Glomerular endothelial cell (primary cell): Measurements from ENCODE around the gene KRT28. TPM values are rescaled to one million over a fixed set of nuclear protein-coding genes. Genes with fewer than 3 reads are reported as not detected.
"Not testable (repeated sequence)": the region's sequence is repeated elsewhere in the genome, so short reads cannot be mapped to it uniquely, and the experiment has no call there.

Source experiments
- DNase-seq: peaks from one replicate; pipeline ENCODE4 v3.0.0-alpha.2; 2011; ENCODE audit warnings: low read depth, low spot score; ENCODE audit errors: extremely low read depth
- total RNA-seq: library from RNA; depleted of rRNA; stranded (reverse); fragments of >200 nt; gene quantifications from 2 replicates; pipeline ENCODE4 v1.2.3, GENCODE V29; 2015

KRT28 gene
- total RNA-seq, 1 donor from 2014 or later, result not detected

DNA sequence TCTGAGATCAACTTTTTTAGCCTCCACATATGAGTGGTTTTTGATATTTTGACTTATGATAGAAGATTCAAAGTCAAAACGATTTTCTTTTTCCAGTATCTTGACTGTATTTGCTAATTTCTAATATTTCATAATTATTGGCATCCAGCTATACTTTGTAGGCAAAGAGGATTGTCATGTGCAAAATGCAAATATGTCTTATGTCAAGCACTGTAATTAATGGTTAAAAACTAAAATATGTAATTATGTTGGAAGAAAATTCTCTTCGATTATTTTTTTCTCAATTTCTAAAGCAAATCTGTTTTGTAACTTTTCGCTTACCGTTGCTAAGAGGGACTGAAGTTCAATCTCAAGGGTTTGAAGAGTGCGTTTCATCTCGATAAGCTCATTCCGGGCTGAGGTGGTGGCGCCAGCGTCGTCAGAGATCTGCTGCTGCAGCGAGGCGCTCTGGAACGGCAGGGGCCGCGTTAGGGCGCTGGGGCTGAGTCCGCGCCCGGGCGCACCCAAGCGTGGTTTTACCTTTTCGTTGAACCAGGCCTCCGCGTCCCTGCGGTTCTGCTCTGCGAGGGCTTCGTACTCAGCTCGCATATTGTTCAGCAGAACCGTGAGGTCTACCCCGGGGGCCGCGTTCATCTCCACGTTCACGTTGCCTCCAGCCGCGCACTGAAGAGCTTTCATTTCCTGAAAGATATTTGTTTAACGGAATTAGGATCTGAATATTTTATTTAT lies 20.4 kb downstream of the KRT28 start:
- DNase-seq, result no peak

DNA sequence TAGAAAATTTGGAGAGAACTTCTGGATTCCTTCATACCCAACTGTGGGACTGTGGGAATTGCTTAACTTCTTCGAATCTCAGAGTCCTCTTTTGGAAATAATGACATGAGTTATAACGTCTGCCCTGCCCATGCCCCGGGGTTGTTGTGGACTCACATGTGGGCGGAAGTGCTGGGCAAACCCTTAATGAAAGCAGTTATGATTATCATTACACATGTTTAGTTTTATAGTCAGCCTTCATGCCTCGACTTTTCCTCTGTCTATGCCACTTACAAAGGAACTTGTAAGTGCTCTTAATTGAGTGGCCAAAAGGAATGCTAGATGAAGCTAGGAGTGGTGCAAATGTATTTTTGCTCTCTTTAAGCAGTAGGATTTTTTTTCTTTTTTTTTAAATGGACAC lies 21.3 kb downstream of the KRT28 start:
- no peak for DNase-seq

DNA sequence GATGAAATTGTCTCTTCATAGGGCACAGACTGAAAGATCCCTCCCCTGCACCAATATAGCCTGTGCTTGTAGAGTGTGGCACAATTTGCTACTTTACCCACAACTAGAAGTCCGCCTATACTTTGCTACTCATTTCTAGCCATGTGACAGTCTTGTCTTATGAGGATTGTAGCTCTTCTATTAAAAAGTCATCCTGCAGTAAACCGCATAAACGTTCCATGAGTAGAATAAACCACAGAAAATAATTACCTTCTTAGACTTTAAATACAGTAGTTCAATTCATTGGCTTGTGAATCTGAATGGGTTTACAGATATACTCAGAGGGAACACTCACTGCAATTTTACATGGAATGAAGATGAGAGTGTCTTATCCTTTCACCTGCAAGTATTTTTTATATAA lies 21.8 kb downstream of the KRT28 start:
- no peak for DNase-seq

DNA sequence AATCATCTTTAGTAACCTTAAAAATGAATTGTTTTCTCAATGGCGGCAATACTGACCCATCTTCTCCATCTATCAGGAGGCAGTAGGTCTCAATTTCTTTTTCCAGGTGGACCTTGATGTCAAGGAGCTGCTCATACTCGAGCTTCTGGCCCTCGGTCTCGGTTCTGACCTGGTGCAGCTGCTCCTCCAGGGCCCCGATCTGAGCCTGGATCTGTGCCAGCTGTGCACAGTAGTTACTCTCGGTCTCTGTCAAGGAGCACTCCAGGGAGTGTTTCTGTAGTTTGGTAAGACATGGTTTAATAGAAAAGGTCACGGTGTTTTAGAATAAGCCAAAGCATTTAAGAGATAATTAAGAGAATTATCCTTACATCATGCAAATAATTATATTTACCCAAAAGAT lies 22.3 kb downstream of the KRT28 start:
- no peak for DNase-seq

DNA sequence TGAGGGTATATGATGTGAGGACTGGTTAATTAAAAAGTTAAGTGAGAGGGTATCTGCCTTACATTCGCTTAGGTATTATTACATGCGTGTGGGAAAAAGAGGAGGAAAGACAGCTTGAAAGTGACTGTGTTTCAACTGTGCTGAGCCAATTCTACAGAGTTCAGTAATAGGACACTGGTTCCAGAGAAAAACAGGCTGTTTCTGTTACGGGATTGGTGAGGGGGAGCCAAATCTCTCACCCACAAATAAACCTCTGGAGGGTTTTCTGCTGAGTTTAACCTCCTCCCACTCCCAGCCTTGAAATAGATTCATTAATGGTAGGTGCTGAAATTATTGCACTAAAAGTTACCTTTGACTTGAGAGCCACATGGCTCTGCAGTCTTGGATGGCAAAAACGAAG lies 23.8 kb downstream of the KRT28 start:
- DNase-seq, result no peak

DNA sequence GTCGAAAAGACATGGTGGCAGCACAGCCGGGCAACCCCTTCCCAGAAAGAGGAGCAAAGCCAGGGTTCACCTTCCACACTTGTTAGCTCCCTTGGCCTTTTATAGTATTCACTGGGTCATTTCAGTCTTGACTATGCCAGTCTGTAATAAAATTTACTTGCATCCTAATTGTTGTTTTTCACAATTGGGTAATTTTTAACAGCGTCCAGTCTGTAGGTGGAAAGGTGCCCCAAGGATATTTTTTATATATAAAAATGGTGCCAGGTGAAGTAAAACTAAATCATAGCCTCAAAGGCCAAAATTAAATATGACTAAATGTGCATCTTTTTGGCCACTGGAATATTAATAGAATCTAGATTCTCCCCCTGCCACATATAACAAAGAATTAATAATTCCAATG lies 27.7 kb downstream of the KRT28 start, which contains the start of gene KRT26:
TSS of gene KRT26 (minus strand) at position 101 of the 400 bp plus-strand sequence. CDS start at position 13, 88 bp downstream.
- no peak for DNase-seq

DNA sequence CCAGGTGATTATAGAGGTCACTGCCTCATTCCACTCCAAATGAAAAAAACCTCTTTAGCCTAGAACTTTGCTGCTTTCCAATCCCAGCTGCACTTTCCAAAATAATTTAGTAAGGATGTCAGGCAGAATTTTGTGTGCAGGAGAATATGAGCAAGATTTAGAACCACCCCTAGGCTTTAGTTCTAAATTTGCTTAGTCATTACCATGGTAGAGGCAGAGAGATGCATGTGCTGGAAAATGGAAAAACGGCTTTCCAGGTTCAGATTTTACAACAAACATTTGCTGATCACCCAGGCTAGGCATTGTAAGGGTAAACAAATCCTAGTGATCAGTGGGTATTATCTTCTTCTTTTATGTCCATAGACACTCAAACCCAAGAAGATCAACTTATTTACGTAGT lies 34.1 kb downstream of the KRT28 start:
- no peak for DNase-seq

DNA sequence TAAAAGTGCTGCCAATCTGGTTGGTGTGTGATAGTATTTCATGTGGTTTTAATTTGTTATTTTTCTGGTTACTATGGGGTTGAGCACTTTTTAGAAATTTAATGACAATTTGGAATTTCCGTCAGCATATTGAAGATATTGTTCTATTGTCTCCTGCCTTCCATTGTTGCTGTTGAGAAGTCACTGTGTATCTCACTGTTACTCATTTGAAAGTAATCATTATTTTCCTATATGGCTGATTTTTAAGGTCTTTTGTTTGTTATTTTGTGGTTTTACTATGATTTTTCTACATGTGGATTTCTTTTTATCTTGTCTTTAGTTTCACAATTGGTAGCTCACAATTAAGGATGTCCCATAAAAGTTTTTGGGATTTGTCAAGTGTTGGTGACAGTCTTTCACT lies 36.0 kb downstream of the KRT28 start:
- DNase-seq, result no peak

DNA sequence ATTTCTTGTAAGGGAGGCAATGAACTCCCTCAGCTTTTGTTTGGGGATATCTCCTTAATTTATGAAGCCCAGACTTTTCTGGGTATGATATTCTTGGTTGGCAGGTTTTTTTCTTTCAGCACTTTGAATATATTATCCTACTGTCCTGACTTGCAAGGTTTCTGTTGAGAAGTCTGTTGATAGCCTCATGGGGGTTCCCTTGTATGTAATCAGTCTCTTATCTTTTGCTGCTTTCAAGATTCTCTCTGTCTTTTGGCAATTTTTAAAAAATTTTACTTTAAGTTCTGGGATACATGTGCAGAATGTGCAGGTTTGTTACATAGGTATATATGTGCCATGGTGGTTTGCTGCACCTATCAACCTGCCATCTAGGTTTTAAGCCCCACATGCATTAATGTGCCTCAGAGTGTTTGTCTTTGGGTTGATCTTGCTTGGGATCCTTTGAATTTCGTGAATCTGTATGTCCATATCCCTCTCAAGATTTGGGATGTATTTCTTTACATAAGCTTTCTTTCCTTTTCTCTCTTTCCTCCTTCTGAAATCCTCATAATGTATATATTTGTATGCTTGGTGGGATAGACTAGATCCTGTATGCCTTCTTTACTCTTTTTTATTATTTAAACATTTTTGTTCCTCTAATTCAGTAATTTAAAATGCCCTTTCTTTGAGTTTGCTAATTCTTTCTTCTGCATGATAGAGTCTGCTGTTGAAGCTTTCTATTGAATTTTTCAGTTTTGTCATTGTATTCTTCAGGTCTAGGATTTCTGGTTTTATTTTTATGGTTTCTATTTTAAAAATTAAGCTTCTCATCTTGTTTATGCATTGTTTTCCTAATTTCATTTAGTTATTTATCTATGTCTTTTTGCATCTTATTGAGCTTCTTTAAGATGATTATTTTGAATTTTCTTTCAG lies 39.4 kb downstream of the KRT28 start:
- no peak for DNase-seq

DNA sequence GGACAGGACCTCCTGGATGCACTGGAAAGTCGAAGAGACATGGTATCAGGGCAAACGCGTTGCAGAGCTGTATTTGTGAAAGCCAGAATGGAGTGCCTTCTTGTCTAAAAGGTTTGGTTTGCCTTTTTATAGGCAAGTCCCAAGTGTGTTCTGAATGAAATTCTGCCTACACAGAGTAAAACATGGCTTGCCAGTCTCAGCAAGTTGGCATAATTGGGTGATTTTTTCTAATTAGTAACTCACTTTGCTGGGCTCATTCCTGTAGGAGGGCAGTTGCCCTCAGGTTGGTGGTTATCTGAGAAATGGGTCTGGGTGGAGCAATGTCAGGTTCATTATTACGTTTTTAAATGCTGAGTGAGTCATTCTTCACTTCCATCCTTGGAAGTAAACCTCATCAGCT lies 44.5 kb downstream of the KRT28 start, which contains the start of gene KRT25:
TSS of gene KRT25 (minus strand) at position 101 of the 400 bp plus-strand sequence. CDS start at position 41, 60 bp downstream.
- no peak for DNase-seq

DNA sequence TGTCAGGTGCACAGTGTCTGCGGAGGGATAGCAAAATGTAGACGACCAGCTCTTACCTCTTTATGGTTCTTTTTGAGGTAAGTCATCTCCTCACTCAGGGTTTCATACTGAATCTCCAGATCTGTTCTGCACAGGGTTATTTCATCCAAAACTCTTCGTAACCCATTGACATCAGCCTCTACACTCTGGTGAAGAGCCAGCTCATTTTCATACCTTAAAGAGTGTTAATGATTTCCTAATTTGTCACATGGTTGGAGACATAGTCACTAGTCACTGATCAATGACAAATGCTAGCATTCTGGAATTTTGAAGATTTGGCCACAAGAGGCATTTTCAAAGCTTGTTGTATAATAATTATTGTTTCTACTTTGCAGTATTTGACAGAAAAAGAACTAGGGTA lies 46.0 kb downstream of the KRT28 start:
- DNase-seq, result no peak

DNA sequence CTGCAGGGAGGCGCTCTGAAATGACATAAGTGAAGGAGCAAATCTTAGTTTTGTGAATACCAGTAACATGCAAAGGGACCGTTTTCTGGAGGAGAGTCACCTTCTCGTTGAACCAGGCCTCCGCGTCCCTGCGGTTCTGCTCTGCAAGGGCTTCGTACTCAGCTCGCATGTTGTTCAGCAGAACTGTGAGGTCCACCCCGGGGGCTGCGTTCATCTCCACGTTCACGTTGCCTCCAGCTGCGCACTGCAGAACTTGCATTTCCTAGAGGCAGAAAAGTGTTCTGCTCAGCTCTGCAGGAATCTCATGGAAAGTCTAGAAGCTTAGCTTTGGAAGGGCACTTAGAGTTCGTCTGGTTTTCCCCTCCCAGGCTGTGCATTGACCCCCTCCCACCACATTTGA lies 48.7 kb downstream of the KRT28 start:
- no peak for DNase-seq

DNA sequence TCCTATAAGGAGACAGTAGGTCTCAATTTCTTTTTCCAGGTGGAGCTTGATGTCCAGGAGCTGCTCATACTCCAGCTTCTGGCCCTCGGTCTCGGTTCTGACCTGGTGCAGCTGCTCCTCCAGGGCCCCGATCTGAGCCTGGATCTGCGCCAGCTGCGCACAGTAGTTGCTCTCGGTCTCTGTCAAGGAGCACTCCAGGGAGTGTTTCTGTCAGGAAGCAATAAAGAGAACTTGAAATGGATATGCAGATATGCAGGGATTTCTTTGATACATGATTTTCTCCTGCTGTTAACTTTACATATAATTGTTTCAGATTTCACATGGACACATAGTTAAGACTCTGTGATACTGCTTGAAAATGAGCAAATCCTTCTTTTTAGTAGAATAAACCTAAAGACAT lies 49.4 kb downstream of the KRT28 start:
- no peak for DNase-seq

DNA sequence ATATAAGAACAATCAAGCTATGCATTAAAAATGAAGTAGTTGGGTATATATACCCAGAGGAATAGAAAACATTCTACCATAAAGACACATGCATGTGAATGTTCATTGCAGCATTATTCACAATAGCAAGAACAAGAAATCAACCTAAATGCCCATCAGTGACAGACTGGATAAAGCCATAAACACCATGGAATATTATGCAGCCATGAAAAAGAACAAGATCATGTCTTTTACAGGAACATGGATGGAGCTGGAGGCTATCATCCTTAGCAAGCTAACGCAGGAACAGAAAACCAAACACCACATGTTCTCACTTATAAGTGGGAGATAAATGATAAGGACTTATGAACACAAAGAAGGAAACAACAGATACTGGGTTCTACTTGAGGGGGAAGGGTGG lies 51.1 kb downstream of the KRT28 start:
- DNase-seq, result not testable (repeated sequence)

Other genes starting within 250 kb of the KRT28 start
- 0.05 TPM in 1 of 2 replicates, not detected in the other for gene CCR7, start 234.5 kb downstream of the KRT28 start, total RNA-seq
- 104 and 106 TPM in 2 replicates for gene SMARCE1, start 152.1 kb downstream of the KRT28 start, total RNA-seq
- not detected in 2 replicates for gene KRT222, start 134.8 kb downstream of the KRT28 start, total RNA-seq
- not detected in 2 replicates for gene KRT24, start 96.2 kb downstream of the KRT28 start, total RNA-seq
- not detected in 2 replicates for gene KRT25, start 44.6 kb downstream of the KRT28 start, total RNA-seq
- gene KRT26, start 27.8 kb downstream of the KRT28 start, total RNA-seq, result not detected in 2 replicates
- gene KRT27, start 17.4 kb downstream of the KRT28 start, total RNA-seq, result not detected in 2 replicates
- gene KRT10, start 22.7 kb upstream of the KRT28 start, total RNA-seq, result 18.2 and 24.8 TPM in 2 replicates
- not detected in 2 replicates for gene KRT12, start 67.3 kb upstream of the KRT28 start, total RNA-seq
- not detected in 2 replicates for gene KRT20, start 85.3 kb upstream of the KRT28 start, total RNA-seq
- not detected in 2 replicates for gene KRT23, start 137.7 kb upstream of the KRT28 start, total RNA-seq
- not detected in 2 replicates for gene KRT39, start 167.0 kb upstream of the KRT28 start, total RNA-seq
- not detected in 2 replicates for gene KRT40, start 184.4 kb upstream of the KRT28 start, total RNA-seq
- not detected in 2 replicates for gene KRTAP3-3, start 194.2 kb upstream of the KRT28 start, total RNA-seq
- not detected in 2 replicates for gene KRTAP3-2, start 199.9 kb upstream of the KRT28 start, total RNA-seq
- gene KRTAP3-1, start 209.2 kb upstream of the KRT28 start, total RNA-seq, result not detected in 2 replicates
- gene KRTAP1-5, start 227.2 kb upstream of the KRT28 start, total RNA-seq, result 0.29 and 0.82 TPM in 2 replicates
- gene KRTAP1-4, start 230.2 kb upstream of the KRT28 start, total RNA-seq, result not detected in 2 replicates
- not detected in 2 replicates for gene KRTAP1-3, start 234.9 kb upstream of the KRT28 start, total RNA-seq
- gene KRTAP1-1, start 241.5 kb upstream of the KRT28 start, total RNA-seq, result not detected in 2 replicates
- not detected in 2 replicates for gene KRTAP2-1, start 247.4 kb upstream of the KRT28 start, total RNA-seq